ENCODE results near the gene EPHA3. TPM values are rescaled to one million over a fixed set of nuclear protein-coding genes. Genes with fewer than 3 reads are reported as not detected.
"Not testable (repeated sequence)": the region's sequence is repeated elsewhere in the genome, so short reads cannot be mapped to it uniquely, and the experiment has no call there.

Gene EPHA3
- total RNA-seq, 1 donor from 2014 or later = 3.3 TPM

GRCh38 chr3:89332793-89333192 is 225.4 kb downstream of the EPHA3 start:
- intact Hi-C loops (cut with DNase I) = no loop called here
- Histone ChIP-seq H3K4me1 (no peaks in the 10 kb centered on the region), H3K4me3 (no peak overlapping the region), H3K9me3 (no peaks in the 10 kb centered on the region), H3K27me3 (no peaks in the 10 kb centered on the region), H3K36me3 (no peaks in the 10 kb centered on the region), H3K27ac (no peak overlapping the region)
- TF ChIP-seq, protein P1, sequence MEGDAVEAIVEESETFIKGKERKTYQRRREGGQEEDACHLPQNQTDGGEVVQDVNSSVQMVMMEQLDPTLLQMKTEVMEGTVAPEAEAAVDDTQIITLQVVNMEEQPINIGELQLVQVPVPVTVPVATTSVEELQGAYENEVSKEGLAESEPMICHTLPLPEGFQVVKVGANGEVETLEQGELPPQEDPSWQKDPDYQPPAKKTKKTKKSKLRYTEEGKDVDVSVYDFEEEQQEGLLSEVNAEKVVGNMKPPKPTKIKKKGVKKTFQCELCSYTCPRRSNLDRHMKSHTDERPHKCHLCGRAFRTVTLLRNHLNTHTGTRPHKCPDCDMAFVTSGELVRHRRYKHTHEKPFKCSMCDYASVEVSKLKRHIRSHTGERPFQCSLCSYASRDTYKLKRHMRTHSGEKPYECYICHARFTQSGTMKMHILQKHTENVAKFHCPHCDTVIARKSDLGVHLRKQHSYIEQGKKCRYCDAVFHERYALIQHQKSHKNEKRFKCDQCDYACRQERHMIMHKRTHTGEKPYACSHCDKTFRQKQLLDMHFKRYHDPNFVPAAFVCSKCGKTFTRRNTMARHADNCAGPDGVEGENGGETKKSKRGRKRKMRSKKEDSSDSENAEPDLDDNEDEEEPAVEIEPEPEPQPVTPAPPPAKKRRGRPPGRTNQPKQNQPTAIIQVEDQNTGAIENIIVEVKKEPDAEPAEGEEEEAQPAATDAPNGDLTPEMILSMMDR (IDR thresholded peaks at IDR 0.05) = no peak
- no peak for DNase-seq (ENCODE audit: low spot score in 2 of 2)

GRCh38 chr3:89335693-89336092 is 228.3 kb downstream of the EPHA3 start:
- Histone ChIP-seq H3K27me3 (no peaks in the 10 kb centered on the region), H3K4me3 (no peak overlapping the region), H3K9me3 (no peaks in the 10 kb centered on the region), H3K27ac (no peak overlapping the region), H3K4me1 (peaks cover 0 to 5% of the 10 kb centered on the region in 2 donors), H3K36me3 (no peaks in the 10 kb centered on the region)
- TF ChIP-seq, protein P1 (IDR thresholded peaks at IDR 0.05) = no peak
- DNase-seq (ENCODE audit: low spot score in 2 of 2) = no peak
- intact Hi-C loops (cut with DNase I) = no loop called here

GRCh38 chr3:89340408-89340807 is 233.0 kb downstream of the EPHA3 start:
- Histone ChIP-seq H3K27me3 (no peaks in the 10 kb centered on the region), H3K36me3 (no peaks in the 10 kb centered on the region), H3K27ac (no peak overlapping the region), H3K9me3 (no peaks in the 10 kb centered on the region), H3K4me1 (peaks cover 0 to 7% of the 10 kb centered on the region in 2 donors), H3K4me3 (no peak overlapping the region)
- DNase-seq (ENCODE audit: low spot score in 2 of 2) = no peak
- intact Hi-C loops (cut with DNase I) = no loop called here
- TF ChIP-seq, protein P1 (IDR thresholded peaks at IDR 0.05) = no peak

- Histone ChIP-seq H3K4me3 (no peak overlapping the region), H3K27me3 (no peaks in the 10 kb centered on the region), H3K9me3 (no peaks in the 10 kb centered on the region), H3K36me3 (no peaks in the 10 kb centered on the region), H3K4me1 (peaks cover 0 to 7% of the 10 kb centered on the region in 2 donors), H3K27ac (no peak overlapping the region)
- TF ChIP-seq, protein P1 (IDR thresholded peaks at IDR 0.05) = no peak
- intact Hi-C loops (cut with DNase I) = no loop called here
- no peak for DNase-seq (ENCODE audit: low spot score in 2 of 2)
Measured at GRCh38 chr3:89344076-89344475, 236.7 kb downstream of the EPHA3 start.

GRCh38 chr3:89350935-89351334 is 243.5 kb downstream of the EPHA3 start:
- intact Hi-C loops (cut with DNase I); H3K36me3 ChIP-seq: not testable (repeated sequence)

GRCh38 chr3:89353465-89353864 is 246.0 kb downstream of the EPHA3 start:
- DNase-seq (ENCODE audit: low spot score in 2 of 2) = no peak
- TF ChIP-seq, protein P1 (IDR thresholded peaks at IDR 0.05) = no peak
- Histone ChIP-seq H3K27ac (no peak overlapping the region), H3K9me3 (no peaks in the 10 kb centered on the region), H3K36me3 (no peaks in the 10 kb centered on the region), H3K4me3 (no peak overlapping the region), H3K4me1 (no peaks in the 10 kb centered on the region), H3K27me3 (no peaks in the 10 kb centered on the region)
- intact Hi-C loops (cut with DNase I) = no loop called here

More at GRCh38 chr3:89350935-89351334, 243.5 kb downstream of the EPHA3 start:
- H3K27me3 ChIP-seq; DNase-seq (ENCODE audit: low spot score in 2 of 2); H3K27ac ChIP-seq; H3K4me1 ChIP-seq; H3K4me3 ChIP-seq; H3K9me3 ChIP-seq: not testable (repeated sequence)

Data from ascending aorta (tissue), 2 donors.